ENCODE results near the gene OR5AR1. TPM values are rescaled to one million over a fixed set of nuclear protein-coding genes. Genes with fewer than 3 reads are reported as not detected.

OR5AR1 gene
- total RNA-seq, 2 experiments from 2014 or later: not detected

DNA sequence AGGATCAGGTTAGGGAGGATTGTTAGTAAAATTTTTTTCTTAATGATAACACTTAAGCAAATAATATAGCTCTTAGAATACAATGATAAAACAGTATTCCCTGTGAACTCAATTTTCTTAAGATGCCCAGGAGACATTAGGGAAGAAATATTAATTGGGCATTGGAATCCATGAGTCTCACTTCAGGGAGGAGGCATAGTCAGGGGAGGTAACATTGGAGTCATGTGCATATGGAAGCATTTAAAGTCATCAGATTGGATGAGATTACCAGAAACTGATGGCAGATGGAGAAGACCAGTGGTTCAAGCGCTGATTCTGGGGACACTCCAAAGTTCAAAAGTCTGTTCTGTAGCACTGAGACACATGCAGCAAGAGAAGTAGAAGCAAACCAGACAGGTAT, 35.3 kb downstream of the OR5AR1 start, which contains the start of gene OR9G1:
Gene OR9G1, plus strand, starts transcription at position 301 of the 400 bp plus-strand sequence. CDS start 1,293 bp downstream, outside the sequence.
- Histone ChIP-seq H3K4me1 (ENCODE audit: insufficient read depth, low read length) (no peaks in the 10 kb centered on the region), H3K36me3 (ENCODE audit: insufficient read depth, low read length) (no peaks in the 10 kb centered on the region), H3K4me3 (ENCODE audit: low read length) (no peak within 1 kb of the TSS), H3K27me3 (ENCODE audit: control insufficient read depth in 1 of 2, insufficient read depth in 2 of 2, low read length in 2 of 2) (no peaks in the 10 kb centered on the region), H3K27ac (ENCODE audit: low read depth in 1 of 2, low read length in 2 of 2) (no peak within 1 kb of the TSS), H3K9me3 (ENCODE audit: control insufficient read depth in 1 of 2, insufficient read depth in 1 of 2, low read length in 2 of 2) (peaks cover 0 to 5% of the 10 kb centered on the region in 2 experiments)
- intact Hi-C loops (cut with DNase I, micrococcal nuclease): no loop called here
- TF ChIP-seq, protein P1, sequence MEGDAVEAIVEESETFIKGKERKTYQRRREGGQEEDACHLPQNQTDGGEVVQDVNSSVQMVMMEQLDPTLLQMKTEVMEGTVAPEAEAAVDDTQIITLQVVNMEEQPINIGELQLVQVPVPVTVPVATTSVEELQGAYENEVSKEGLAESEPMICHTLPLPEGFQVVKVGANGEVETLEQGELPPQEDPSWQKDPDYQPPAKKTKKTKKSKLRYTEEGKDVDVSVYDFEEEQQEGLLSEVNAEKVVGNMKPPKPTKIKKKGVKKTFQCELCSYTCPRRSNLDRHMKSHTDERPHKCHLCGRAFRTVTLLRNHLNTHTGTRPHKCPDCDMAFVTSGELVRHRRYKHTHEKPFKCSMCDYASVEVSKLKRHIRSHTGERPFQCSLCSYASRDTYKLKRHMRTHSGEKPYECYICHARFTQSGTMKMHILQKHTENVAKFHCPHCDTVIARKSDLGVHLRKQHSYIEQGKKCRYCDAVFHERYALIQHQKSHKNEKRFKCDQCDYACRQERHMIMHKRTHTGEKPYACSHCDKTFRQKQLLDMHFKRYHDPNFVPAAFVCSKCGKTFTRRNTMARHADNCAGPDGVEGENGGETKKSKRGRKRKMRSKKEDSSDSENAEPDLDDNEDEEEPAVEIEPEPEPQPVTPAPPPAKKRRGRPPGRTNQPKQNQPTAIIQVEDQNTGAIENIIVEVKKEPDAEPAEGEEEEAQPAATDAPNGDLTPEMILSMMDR (IDR thresholded peaks at IDR 0.05): no peak
- DNase-seq (no peak), ATAC-seq (ENCODE audit: poor library complexity) (no peak)
- Mint-ChIP-seq H3K4me1 (ENCODE audit: low read depth) (no peaks in the 10 kb centered on the region), H3K4me3 (no peak within 1 kb of the TSS), H3K27ac (no peak within 1 kb of the TSS), H3K27me3 (no peaks in the 10 kb centered on the region), H3K36me3 (ENCODE audit: low read depth) (no peaks in the 10 kb centered on the region), H3K9me3 (peaks cover 9% of the 10 kb centered on the region)
- CTCF ChIA-PET: no interaction called here
- POLR2A ChIA-PET: no interaction called here

- intact Hi-C loops (cut with DNase I, micrococcal nuclease): no loop called here
- Mint-ChIP-seq H3K27me3 (no peaks in the 10 kb centered on the region), H3K36me3 (ENCODE audit: low read depth) (no peaks in the 10 kb centered on the region), H3K9me3 (peaks cover 9% of the 10 kb centered on the region), H3K4me1 (ENCODE audit: low read depth) (no peaks in the 10 kb centered on the region), H3K4me3 (no peak overlapping the region), H3K27ac (no peak overlapping the region)
- H3K4me3 ChIP-seq (ENCODE audit: low read length): no peak overlapping the region
- H3K4me1 ChIP-seq (ENCODE audit: insufficient read depth, low read length): no peaks in the 10 kb centered on the region
- ATAC-seq (ENCODE audit: poor library complexity) (no peak), DNase-seq (no peak)
- TF ChIP-seq, protein P1 (IDR thresholded peaks at IDR 0.05): no peak
- H3K27ac ChIP-seq (ENCODE audit: low read depth in 1 of 2, low read length in 2 of 2): no peak overlapping the region
- H3K9me3 ChIP-seq (ENCODE audit: control insufficient read depth in 1 of 2, insufficient read depth in 1 of 2, low read length in 2 of 2): peaks cover 0 to 5% of the 10 kb centered on the region in 2 experiments
- ChIA-PET CTCF (no interaction called here), POLR2A (no interaction called here)
- no peaks in the 10 kb centered on the region for H3K36me3 ChIP-seq (ENCODE audit: insufficient read depth, low read length)
- no peaks in the 10 kb centered on the region for H3K27me3 ChIP-seq (ENCODE audit: control insufficient read depth in 1 of 2, insufficient read depth in 2 of 2, low read length in 2 of 2)
Measured at GRCh38 chr11:56700242-56700913, 36.9 kb downstream of the OR5AR1 start.

- Histone ChIP-seq H3K4me3 (ENCODE audit: low read length) (no peak overlapping the region), H3K36me3 (ENCODE audit: insufficient read depth, low read length) (no peaks in the 10 kb centered on the region), H3K27ac (ENCODE audit: low read depth in 1 of 2, low read length in 2 of 2) (no peak overlapping the region), H3K4me1 (ENCODE audit: insufficient read depth, low read length) (no peaks in the 10 kb centered on the region), H3K27me3 (ENCODE audit: control insufficient read depth in 1 of 2, insufficient read depth in 2 of 2, low read length in 2 of 2) (no peaks in the 10 kb centered on the region), H3K9me3 (ENCODE audit: control insufficient read depth in 1 of 2, insufficient read depth in 1 of 2, low read length in 2 of 2) (peaks cover 0 to 5% of the 10 kb centered on the region in 2 experiments)
- intact Hi-C loops (cut with DNase I, micrococcal nuclease): no loop called here
- H3K27me3 Mint-ChIP-seq: no peaks in the 10 kb centered on the region
- H3K27ac Mint-ChIP-seq: no peak overlapping the region
- H3K4me3 Mint-ChIP-seq: no peak overlapping the region
- DNase-seq: no peak
- H3K9me3 Mint-ChIP-seq: peaks cover 7% of the 10 kb centered on the region
- ATAC-seq (ENCODE audit: poor library complexity): no peak
- no peaks in the 10 kb centered on the region for H3K36me3 Mint-ChIP-seq (ENCODE audit: low read depth)
- CTCF ChIA-PET: no interaction called here
- TF ChIP-seq, protein P1 (IDR thresholded peaks at IDR 0.05): no peak
- no peaks in the 10 kb centered on the region for H3K4me1 Mint-ChIP-seq (ENCODE audit: low read depth)
- POLR2A ChIA-PET: no interaction called here
Measured at GRCh38 chr11:56700914-56701485, 37.5 kb downstream of the OR5AR1 start.

Measured in CD4-positive, alpha-beta T cell (primary cell).